Ascending aorta (tissue), 2 donors: ENCODE measurements around the gene NFKBIE. TPM values are rescaled to one million over a fixed set of nuclear protein-coding genes. Genes with fewer than 3 reads are reported as not detected.
A peak's percentile ranks its signal among the peaks of the same experiment; 100 is the strongest.

Source experiments
- DNase-seq, 2 donors: peaks; one replicate each; pipeline ENCODE4 v3.0.0-alpha.2; 2019; ENCODE audit warnings: low spot score in 2 of 2
- H3K27ac ChIP-seq, 2 donors: fragments of 200-600 bp; sonication (generic); one replicate each; pipeline ENCODE4 v1.5.1; 2016 to 2017; ENCODE audit warnings: mild to moderate bottlenecking in 1 of 2
- H3K27me3 ChIP-seq: fragments of 200-600 bp; sonication (generic); one replicate; pipeline ENCODE4 v1.5.1; 2017
- H3K36me3 ChIP-seq, 2 donors: fragments of 200-600 bp; sonication (generic); one replicate each; pipeline ENCODE4 v1.5.1; 2016
- H3K4me1 ChIP-seq, 2 donors: fragments of 200-600 bp; sonication (generic); one replicate each; pipeline ENCODE4 v1.5.1; 2016 to 2017; ENCODE audit warnings: mild to moderate bottlenecking in 1 of 2
- H3K4me3 ChIP-seq, 2 donors: fragments of 200-600 bp; sonication (generic); one replicate each; pipeline ENCODE4 v1.5.1; 2016 to 2017; ENCODE audit warnings: mild to moderate bottlenecking in 1 of 2
- H3K9me3 ChIP-seq, 2 donors: fragments of 200-600 bp; sonication (generic); one replicate each; pipeline ENCODE4 v1.5.1; 2016
- CTCF ChIP-seq, 3 experiments: fragments of 200-600 bp in 2 of 3; fragments of 450-650 bp in 1 of 3; sonication (generic) in 2 of 3; IDR thresholded peaks; one replicate each; pipeline ENCODE4 v1.5.1; 2016 to 2019; ENCODE audit warnings: antibody characterized with exemption in 3 of 3, mild to moderate bottlenecking in 1 of 3, moderate library complexity in 1 of 3
- intact Hi-C: fragments of 100-400 bp; cut with DNase I; formaldehyde crosslinking; loops from one replicate; pipeline ENCODE4 v1.15.1; 2023
- total RNA-seq: library from RNA; depleted of rRNA; stranded (reverse); fragments of >200 nt; gene quantifications from one replicate; pipeline ENCODE4 v1.1.0, GENCODE V29; 2016

The NFKBIE gene
- total RNA-seq, 1 donor from 2014 or later: 1.9 TPM

DNA sequence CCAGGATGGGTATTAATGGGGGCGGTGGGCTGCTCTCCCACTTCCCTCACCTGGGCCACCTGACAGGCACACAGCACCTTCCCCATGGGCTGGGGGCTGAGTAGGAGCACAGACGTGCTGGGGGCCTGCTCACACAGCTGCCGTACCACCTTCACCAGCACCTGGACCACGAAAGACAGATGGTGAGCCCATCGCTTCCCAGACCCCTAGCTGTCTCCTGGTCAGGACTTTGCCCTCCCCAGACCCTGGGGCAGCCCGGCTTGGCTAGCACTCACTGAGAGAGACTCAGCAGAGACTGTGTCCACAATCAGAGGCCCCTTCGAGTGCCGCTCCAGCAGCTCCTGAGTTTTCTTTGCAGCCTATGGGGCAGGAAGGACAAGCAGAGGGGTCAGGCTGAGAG, 35.8 kb upstream of the NFKBIE start:
- no peak for TF ChIP-seq CTCF (IDR thresholded peaks at IDR 0.05)
- Histone ChIP-seq H3K27ac (no peak overlapping the region), H3K4me1 (peaks cover 6 to 9% of the 10 kb centered on the region in 2 donors), H3K36me3 (peaks cover 41 to 59% of the 10 kb centered on the region in 2 donors), H3K4me3 (no peak overlapping the region), H3K27me3 (peaks cover 9% of the 10 kb centered on the region), H3K9me3 (no peaks in the 10 kb centered on the region)
- intact Hi-C loops: no loop called here
- no peak for DNase-seq

- no peaks in the 10 kb centered on the region for H3K9me3 ChIP-seq
- TF ChIP-seq CTCF (IDR thresholded peaks at IDR 0.05): no peak
- H3K27ac ChIP-seq: no peak overlapping the region
- H3K27me3 ChIP-seq: peaks cover 9% of the 10 kb centered on the region
- no peak for DNase-seq
- H3K4me1 ChIP-seq: peaks cover 6 to 9% of the 10 kb centered on the region in 2 donors
- intact Hi-C loops: no loop called here
- peaks cover 39 to 53% of the 10 kb centered on the region in 2 donors for H3K36me3 ChIP-seq
- H3K4me3 ChIP-seq: no peak overlapping the region
These were observed 35.0 kb upstream of the NFKBIE start for GRCh38 chr6:44300292-44300823.

DNA sequence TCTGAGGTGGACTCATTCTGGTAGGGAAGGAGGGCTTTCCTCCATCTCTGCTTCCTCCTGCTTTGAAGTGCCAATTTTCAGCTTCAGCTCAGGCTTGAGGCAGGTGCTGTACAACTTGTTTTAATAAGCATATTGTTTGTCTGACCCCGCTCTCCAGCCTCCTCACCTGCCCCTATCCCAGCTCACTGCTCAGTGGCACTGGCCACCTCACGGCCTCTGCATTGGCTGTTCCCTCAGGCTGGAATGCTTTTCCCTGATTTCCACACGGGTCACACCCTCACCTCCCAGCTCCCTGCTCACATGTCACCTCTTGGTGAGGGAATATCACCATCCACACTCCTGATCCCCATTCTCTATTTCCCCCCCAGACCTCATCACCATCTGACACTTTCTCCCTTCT, 33.5 kb upstream of the NFKBIE start:
- H3K36me3 ChIP-seq: peaks cover 25 to 38% of the 10 kb centered on the region in 2 donors
- H3K4me1 ChIP-seq: peaks cover 6 to 9% of the 10 kb centered on the region in 2 donors
- no peak overlapping the region for H3K27ac ChIP-seq
- intact Hi-C loops: no loop called here
- no peaks in the 10 kb centered on the region for H3K9me3 ChIP-seq
- no peak for TF ChIP-seq CTCF (IDR thresholded peaks at IDR 0.05)
- no peak for DNase-seq
- no peak overlapping the region for H3K4me3 ChIP-seq
- peaks cover 9% of the 10 kb centered on the region for H3K27me3 ChIP-seq

- peak overlapping the region; percentile 40 to 60 for H3K4me3 ChIP-seq
- no peak for TF ChIP-seq CTCF (IDR thresholded peaks at IDR 0.05)
- peaks cover 6 to 9% of the 10 kb centered on the region in 2 donors for H3K4me1 ChIP-seq
- no peaks in the 10 kb centered on the region for H3K9me3 ChIP-seq
- intact Hi-C loops: no loop called here
- no peak for DNase-seq
- peaks cover 9% of the 10 kb centered on the region for H3K27me3 ChIP-seq
- no peak overlapping the region for H3K27ac ChIP-seq
- peaks cover 19 to 31% of the 10 kb centered on the region in 2 donors for H3K36me3 ChIP-seq
These were observed 32.9 kb upstream of the NFKBIE start for GRCh38 chr6:44298055-44298803.

- Histone ChIP-seq H3K4me3 (peak overlapping the region; percentile 40 to 60), H3K4me1 (peaks cover 6 to 9% of the 10 kb centered on the region in 2 donors), H3K27ac (no peak overlapping the region), H3K27me3 (peaks cover 9% of the 10 kb centered on the region), H3K36me3 (peaks cover 12 to 22% of the 10 kb centered on the region in 2 donors), H3K9me3 (no peaks in the 10 kb centered on the region)
- intact Hi-C loops: no loop called here
- DNase-seq: no peak
- TF ChIP-seq CTCF (IDR thresholded peaks at IDR 0.05): no peak
These were observed 32.0 kb upstream of the NFKBIE start for GRCh38 chr6:44297063-44298038.
